ENCODE data around the gene OAS3.

Gene OAS3

DNA sequence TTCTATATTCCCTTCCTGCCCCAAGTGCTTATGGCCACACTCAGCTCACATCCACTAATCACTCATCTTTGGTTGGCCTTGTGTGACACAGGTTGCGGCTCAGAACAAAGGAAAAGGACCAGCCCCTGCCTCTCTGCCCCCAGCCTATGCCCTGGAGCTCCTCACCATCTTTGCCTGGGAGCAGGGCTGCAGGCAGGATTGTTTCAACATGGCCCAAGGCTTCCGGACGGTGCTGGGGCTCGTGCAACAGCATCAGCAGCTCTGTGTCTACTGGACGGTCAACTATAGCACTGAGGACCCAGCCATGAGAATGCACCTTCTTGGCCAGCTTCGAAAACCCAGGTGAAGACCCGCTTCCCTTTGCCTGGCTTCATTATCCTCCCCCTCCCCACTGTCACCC, 24.3 kb downstream of the OAS3 start:
- DNase-seq = no peak

GRCh38 chr12:112963227-112963861, 25.1 kb downstream of the OAS3 start:
- DNase-seq = no peak

- no peak for DNase-seq
Measured at GRCh38 chr12:112964067-112964670, 25.9 kb downstream of the OAS3 start.

GRCh38 chr12:112964915-112965314, 26.6 kb downstream of the OAS3 start:
- no peak for DNase-seq

DNA sequence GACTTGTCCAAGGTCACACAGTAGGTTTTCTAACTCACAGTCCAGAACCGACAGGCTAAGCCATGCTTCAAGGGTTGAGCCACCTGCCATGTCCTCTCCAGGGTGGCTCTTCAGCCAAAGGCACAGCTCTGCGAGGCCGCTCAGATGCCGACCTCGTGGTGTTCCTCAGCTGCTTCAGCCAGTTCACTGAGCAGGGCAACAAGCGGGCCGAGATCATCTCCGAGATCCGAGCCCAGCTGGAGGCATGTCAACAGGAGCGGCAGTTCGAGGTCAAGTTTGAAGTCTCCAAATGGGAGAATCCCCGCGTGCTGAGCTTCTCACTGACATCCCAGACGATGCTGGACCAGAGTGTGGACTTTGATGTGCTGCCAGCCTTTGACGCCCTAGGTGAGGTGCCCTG, 27.4 kb downstream of the OAS3 start:
- no peak for DNase-seq

- no peak for DNase-seq
Measured at GRCh38 chr12:112967306-112967705, 29.0 kb downstream of the OAS3 start.

GRCh38 chr12:112967858-112968257, 29.6 kb downstream of the OAS3 start:
- DNase-seq = no peak

- DNase-seq = no peak
Measured at GRCh38 chr12:112969547-112970306, 31.5 kb downstream of the OAS3 start.

DNA sequence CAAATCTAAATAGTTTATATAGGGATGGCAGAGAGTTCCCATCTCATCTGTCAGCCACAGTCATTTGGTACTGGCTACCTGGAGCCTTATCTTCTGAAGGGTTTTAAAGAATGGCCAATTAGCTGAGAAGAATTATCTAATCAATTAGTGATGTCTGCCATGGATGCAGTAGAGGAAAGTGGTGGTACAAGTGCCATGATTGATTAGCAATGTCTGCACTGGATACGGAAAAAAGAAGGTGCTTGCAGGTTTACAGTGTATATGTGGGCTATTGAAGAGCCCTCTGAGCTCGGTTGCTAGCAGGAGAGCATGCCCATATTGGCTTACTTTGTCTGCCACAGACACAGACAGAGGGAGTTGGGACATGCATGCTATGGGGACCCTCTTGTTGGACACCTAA, 32.1 kb downstream of the OAS3 start:
- DNase-seq = no peak

DNA sequence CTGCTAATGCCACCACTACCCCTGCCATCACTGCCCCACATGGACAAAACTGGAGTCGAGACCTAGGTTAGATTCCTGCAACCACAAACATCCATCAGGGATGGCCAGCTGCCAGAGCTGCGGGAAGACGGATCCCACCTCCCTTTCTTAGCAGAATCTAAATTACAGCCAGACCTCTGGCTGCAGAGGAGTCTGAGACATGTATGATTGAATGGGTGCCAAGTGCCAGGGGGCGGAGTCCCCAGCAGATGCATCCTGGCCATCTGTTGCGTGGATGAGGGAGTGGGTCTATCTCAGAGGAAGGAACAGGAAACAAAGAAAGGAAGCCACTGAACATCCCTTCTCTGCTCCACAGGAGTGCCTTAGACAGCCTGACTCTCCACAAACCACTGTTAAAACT, 33.0 kb downstream of the OAS3 start:
- no peak for DNase-seq

- no peak for DNase-seq
Measured at GRCh38 chr12:112973011-112973735, 34.9 kb downstream of the OAS3 start.

DNA sequence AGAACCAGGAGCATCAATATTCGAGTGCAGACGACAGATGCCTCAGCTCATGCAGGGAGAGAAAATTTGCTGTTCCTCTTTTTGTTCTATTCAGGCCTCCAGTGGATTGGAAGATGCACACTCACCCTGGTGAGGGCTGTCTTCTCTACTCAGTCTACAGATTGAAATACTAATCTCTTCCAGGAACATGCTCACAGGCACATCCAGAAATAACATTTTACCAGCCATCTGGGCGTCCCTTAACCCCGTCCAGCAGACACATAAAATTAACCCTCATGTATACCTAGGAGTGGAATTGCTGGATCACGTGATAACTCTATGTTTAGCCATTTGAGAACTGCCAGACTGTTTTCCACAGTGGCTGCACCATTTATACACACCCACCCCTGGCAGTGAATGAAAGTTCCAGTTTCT, 35.6 kb downstream of the OAS3 start:
- DNase-seq = no peak

GRCh38 chr12:112974904-112975303, 36.6 kb downstream of the OAS3 start:
- no peak for DNase-seq

DNA sequence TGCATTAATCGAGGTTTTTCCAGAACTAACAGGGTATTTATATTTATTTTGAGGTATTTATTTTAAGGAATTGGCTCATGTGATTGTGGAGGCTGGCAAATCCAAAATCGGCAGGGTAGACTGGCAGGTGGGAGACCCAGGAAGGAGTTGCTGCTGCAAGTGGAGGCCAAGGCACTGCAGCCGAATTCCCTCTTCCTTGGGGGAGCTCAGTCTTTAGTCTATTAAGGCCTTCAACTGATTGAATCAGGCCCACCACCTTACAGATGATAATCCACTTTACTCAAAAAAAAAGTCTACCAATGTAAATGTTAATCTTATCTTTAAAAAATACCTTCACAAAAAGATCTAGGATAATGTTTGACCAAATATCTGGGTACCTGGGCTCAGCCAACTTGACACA, 38.9 kb downstream of the OAS3 start:
- DNase-seq = no peak

DNA sequence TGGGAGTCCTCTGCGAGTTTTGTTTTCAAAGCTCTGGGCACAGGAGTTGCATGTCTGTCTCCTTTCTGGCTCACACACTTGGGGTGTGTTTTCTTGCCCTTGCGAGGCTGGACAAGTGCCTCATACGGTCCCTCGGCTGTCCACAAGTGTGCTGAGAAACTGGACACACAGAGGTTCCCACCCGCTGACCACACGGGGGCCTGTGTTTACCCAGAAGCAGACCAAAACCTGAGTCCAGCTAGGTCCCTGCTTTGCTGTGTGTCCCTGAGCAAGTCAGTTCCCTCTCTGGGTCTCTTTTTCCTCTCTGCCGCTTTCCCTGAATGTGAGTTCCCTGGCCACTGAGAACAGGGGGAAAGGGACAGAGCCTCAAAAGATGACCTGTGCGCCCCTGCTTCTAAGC, 39.4 kb downstream of the OAS3 start:
- no peak for DNase-seq

DNA sequence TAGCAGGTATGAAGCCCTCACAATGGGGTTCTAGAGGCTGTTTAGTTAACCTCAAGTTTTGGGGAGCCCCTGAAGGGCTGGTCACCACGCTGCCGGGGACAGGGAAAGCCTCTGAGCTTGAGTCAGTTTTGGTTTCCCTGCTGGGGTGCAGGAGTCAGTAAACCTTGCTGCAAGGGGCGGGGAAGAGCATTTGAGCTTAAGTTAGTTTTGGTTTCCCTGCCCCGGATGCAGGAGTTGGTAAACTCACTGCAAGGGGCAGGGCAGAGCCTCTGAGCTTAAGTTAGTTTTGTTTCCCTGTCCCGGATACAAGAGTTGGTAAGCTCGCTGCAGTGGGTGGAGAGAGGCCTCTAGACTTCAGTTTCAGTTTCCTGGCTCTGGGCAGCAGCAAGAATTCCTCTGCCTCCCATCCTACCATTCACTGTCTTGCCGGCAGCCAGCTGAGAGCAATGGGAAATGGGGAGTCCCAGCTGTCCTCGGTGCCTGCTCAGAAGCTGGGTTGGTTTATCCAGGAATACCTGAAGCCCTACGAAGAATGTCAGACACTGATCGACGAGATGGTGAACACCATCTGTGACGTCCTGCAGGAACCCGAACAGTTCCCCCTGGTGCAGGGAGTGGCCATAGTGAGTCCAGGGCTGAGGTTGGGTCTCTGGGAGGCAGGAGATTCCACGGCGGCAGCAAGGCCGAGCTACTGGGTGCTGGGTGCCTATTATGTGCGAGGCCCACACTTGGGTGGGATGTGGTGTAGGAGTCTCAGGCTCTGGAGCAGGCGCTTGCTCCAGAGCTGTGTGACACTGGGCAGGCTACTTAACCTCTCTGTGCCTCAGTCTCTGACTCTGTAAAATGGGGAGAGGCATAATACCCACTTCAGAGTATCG, 40.1 kb downstream of the OAS3 start, which contains the start of gene OAS2:
Gene OAS2, plus strand, starts transcription at position 357 of the 878 bp plus-strand sequence. Its CDS starts 90 bp downstream, at position 447.
- DNase-seq = no peak

DNA sequence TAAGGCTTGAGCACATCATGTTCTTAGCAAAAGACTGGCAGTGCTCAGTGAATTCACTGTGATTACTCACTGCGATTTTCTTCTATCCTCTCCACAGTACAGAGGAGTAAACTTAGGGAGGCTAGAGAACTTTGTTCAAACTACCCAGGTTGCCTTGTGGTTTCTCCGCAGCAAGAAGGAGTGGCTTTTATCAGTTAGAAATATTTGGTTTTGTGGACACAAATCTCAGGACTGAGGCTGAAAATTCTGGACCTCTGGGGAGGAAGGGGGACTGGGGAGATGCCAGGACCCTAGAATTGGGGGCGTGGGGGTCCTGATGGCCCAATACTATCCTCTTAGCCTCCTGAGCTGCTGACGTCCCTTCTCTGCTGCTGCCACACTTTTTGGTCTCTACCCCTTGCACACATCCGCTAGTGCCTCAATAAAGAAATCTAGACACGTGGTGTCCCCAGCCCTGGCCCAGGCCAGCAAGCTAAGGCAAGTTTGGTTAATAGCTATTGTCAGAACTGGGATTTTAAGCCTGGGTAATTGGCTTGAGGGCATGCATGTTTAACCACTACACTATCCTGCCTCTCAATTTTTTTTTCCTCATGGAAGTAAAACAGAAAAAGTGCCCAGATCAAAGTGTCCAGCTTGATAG, 40.9 kb downstream of the OAS3 start:
- no peak for DNase-seq

- DNase-seq = no peak
Measured at GRCh38 chr12:112980491-112981158, 42.4 kb downstream of the OAS3 start.

GRCh38 chr12:112985642-112986290, 47.5 kb downstream of the OAS3 start:
- no peak for DNase-seq

- DNase-seq = no peak
Measured at GRCh38 chr12:112986291-112986800, 48.1 kb downstream of the OAS3 start.

GRCh38 chr12:112987561-112987960, 49.3 kb downstream of the OAS3 start:
- DNase-seq = no peak
